HEK293 (cell line): ENCODE results near the gene CD200.

Experiments used
- CTCF ChIP-seq: fragments of 450-650 bp; formaldehyde crosslinking; IDR thresholded peaks from 2 replicates; pipeline ENCODE4 v1.5.1; 2016; ENCODE audit warnings: missing biosample characterization, missing genetic modification characterization
- YY1 ChIP-seq: fragments of 450-650 bp; formaldehyde crosslinking; IDR thresholded peaks from 2 replicates; pipeline ENCODE4 v1.5.1; 2018; ENCODE audit warnings: missing biosample characterization, missing genetic modification characterization

DNA sequence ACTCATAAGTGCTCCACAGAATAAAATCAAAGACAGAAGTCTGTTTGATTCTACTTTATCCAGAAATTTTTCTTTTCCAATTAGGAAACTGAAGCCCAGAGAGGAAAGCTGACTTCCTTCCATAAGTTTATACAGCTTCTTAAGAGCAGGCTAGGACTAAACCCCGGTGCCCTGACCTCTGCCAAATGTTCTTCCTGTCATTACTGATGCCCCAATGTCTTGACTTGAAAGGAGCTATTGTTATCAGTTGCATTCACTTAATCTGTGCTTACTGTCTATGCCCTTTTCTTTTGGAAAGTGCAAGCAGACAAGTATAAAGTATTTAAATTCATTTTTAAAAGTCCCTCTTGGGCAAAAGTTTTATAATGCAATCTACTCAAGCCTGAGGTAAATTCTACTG lies 18.1 kb downstream of the CD200 start:
- TF ChIP-seq YY1 (tag by site-specific recombination) (no peak), CTCF (no peak)
